HEK293 (cell line): ENCODE results near the gene ZNF611.

Source experiments
- CTCF ChIA-PET: fragments of 350-600 bp; formaldehyde crosslinking; extraction: SDS; loops from one replicate; lab custom pipeline; 2021; ENCODE audit warnings: antibody characterized with exemption; lab: Yijun Ruan, JAX
- POLR2A ChIA-PET: fragments of 300-600 bp; formaldehyde crosslinking; extraction: SDS; loops from one replicate; lab custom pipeline; 2020; ENCODE audit warnings: antibody characterized with exemption, inconsistent platforms; lab: Yijun Ruan, JAX
- H3K27ac ChIP-seq: fragments of 200-500 bp; sonication (Bioruptor generic); 2 replicates; pipeline ENCODE4 v1.5.1; 2014; ENCODE audit warnings: low read depth, low read length, control low read depth, inconsistent platforms; ENCODE audit errors: extremely low read depth
- H3K36me3 ChIP-seq, 2 experiments: fragments of 200-500 bp in 1 of 2; sonication (Bioruptor generic) in 1 of 2; 1 replicate in 1 of 2; 2 replicates in 1 of 2; pipeline ENCODE4 v1.5.1; 2014 to 2017; ENCODE audit warnings: inconsistent platforms in 2 of 2, low read length in 2 of 2; ENCODE audit not compliant: control insufficient read depth in 2 of 2, insufficient read depth in 1 of 2
- H3K4me1 ChIP-seq: fragments of 200-500 bp; sonication (Bioruptor generic); 2 replicates; pipeline ENCODE4 v1.5.1; 2014; ENCODE audit warnings: mild to moderate bottlenecking, low read length, inconsistent platforms; ENCODE audit not compliant: control insufficient read depth, insufficient read depth
- H3K4me3 ChIP-seq: 2 replicates; pipeline ENCODE4 v1.5.1; 2011; ENCODE audit warnings: low read depth, mild to moderate bottlenecking, control low read depth, low read length, moderate library complexity
- H3K9me3 ChIP-seq: fragments of 200-500 bp; sonication (Bioruptor generic); 2 replicates; pipeline ENCODE4 v1.5.1; 2014; ENCODE audit warnings: low read depth, low read length, inconsistent platforms; ENCODE audit not compliant: control insufficient read depth, insufficient read depth
- ATF2 ChIP-seq: fragments of 450-650 bp; formaldehyde crosslinking; IDR thresholded peaks from 2 replicates; pipeline ENCODE4 v1.5.1; 2016; ENCODE audit warnings: missing biosample characterization, missing genetic modification characterization, low read depth
- BCL11A ChIP-seq: fragments of 450-650 bp; formaldehyde crosslinking; IDR thresholded peaks from 2 replicates; pipeline ENCODE4 v1.5.1; 2016; ENCODE audit warnings: low read depth, missing biosample characterization, missing genetic modification characterization
- BCL11B ChIP-seq: fragments of 450-650 bp; formaldehyde crosslinking; IDR thresholded peaks from 2 replicates; pipeline ENCODE4 v1.5.1; 2016; ENCODE audit warnings: low read depth, missing biosample characterization, missing genetic modification characterization
- GLI2 ChIP-seq: fragments of 450-650 bp; formaldehyde crosslinking; IDR thresholded peaks from 2 replicates; pipeline ENCODE4; 2017; ENCODE audit warnings: missing biosample characterization, missing genetic modification characterization, low read depth, borderline replicate concordance
- HIC1 ChIP-seq: fragments of 450-650 bp; formaldehyde crosslinking; IDR thresholded peaks from 2 replicates; pipeline ENCODE4 v1.5.1; 2016; ENCODE audit warnings: missing biosample characterization, missing genetic modification characterization
- MEIS1 ChIP-seq: sonication (generic); formaldehyde crosslinking; IDR thresholded peaks from 2 replicates; pipeline ENCODE4 v1.8.1; 2022; ENCODE audit warnings: missing genetic modification reagents, mild to moderate bottlenecking, borderline replicate concordance
- SCRT2 ChIP-seq: fragments of 450-650 bp; formaldehyde crosslinking; IDR thresholded peaks from 2 replicates; pipeline ENCODE4 v1.5.1; 2016; ENCODE audit warnings: missing biosample characterization, missing genetic modification characterization
- ZBTB1 ChIP-seq: fragments of 450-650 bp; formaldehyde crosslinking; IDR thresholded peaks from 2 replicates; pipeline ENCODE4 v1.5.1; 2016; ENCODE audit warnings: missing biosample characterization, missing genetic modification characterization
- ZNF114 ChIP-seq: fragments of 450-650 bp; formaldehyde crosslinking; IDR thresholded peaks from 2 replicates; pipeline ENCODE4 v1.5.0; 2017; ENCODE audit warnings: missing biosample characterization, missing genetic modification characterization
- ZNF16 ChIP-seq: fragments of 450-650 bp; formaldehyde crosslinking; IDR thresholded peaks from 2 replicates; pipeline ENCODE4 v1.5.1; 2016; ENCODE audit warnings: low read depth, missing biosample characterization, missing genetic modification characterization
- ZNF239 ChIP-seq: fragments of 450-650 bp; formaldehyde crosslinking; IDR thresholded peaks from 2 replicates; pipeline ENCODE4 v1.5.1; 2016; ENCODE audit warnings: missing biosample characterization, missing genetic modification characterization
- ZNF341 ChIP-seq: fragments of 450-650 bp; formaldehyde crosslinking; IDR thresholded peaks from 2 replicates; pipeline ENCODE4; 2016; ENCODE audit warnings: low read depth, missing biosample characterization, missing genetic modification characterization
- ZNF391 ChIP-seq: fragments of 450-650 bp; formaldehyde crosslinking; IDR thresholded peaks from 2 replicates; pipeline ENCODE4 v1.5.1; 2016; ENCODE audit warnings: low read depth, missing biosample characterization, missing genetic modification characterization, borderline replicate concordance
- ZNF394 ChIP-seq: fragments of 450-650 bp; formaldehyde crosslinking; IDR thresholded peaks from 2 replicates; pipeline ENCODE4 v1.5.1; 2016; ENCODE audit warnings: missing biosample characterization, missing genetic modification characterization, mild to moderate bottlenecking, moderate library complexity, borderline replicate concordance
- ZNF510 ChIP-seq: fragments of 450-650 bp; formaldehyde crosslinking; IDR thresholded peaks from 2 replicates; pipeline ENCODE4 v1.5.1; 2018; ENCODE audit warnings: mild to moderate bottlenecking, missing genetic modification characterization, missing biosample characterization; ENCODE audit not compliant: insufficient replicate concordance
- ZNF558 ChIP-seq: fragments of 450-650 bp; formaldehyde crosslinking; IDR thresholded peaks from 2 replicates; pipeline ENCODE4 v1.5.1; 2016; ENCODE audit warnings: missing biosample characterization, missing genetic modification characterization
- ZNF623 ChIP-seq: fragments of 450-650 bp; formaldehyde crosslinking; IDR thresholded peaks from 2 replicates; pipeline ENCODE4 v1.5.1; 2016; ENCODE audit warnings: missing biosample characterization, missing genetic modification characterization
- ZNF768 ChIP-seq: fragments of 450-650 bp; formaldehyde crosslinking; IDR thresholded peaks from 2 replicates; pipeline ENCODE4 v1.5.1; 2018; ENCODE audit warnings: missing biosample characterization, mild to moderate bottlenecking, missing genetic modification characterization
- ZNF785 ChIP-seq: fragments of 450-650 bp; formaldehyde crosslinking; IDR thresholded peaks from 2 replicates; pipeline ENCODE4 v1.5.1; 2016; ENCODE audit warnings: missing biosample characterization, missing genetic modification characterization
- ZSCAN5A ChIP-seq: fragments of 450-650 bp; formaldehyde crosslinking; IDR thresholded peaks from 2 replicates; pipeline ENCODE4 v1.5.1; 2016; ENCODE audit warnings: missing biosample characterization, missing genetic modification characterization

ZNF611 gene

GRCh38 chr19:52691737-52692136 lies 43.1 kb downstream of the ZNF611 start:
- CTCF ChIA-PET: interaction anchor here (0.6 to 0.7 kb wide), 2 partner anchors 294 to 909 kb away, joined by 3 read pairs; partner anchors contain the start of gene ZNF528
- no peaks in the 10 kb centered on the region for H3K4me1 ChIP-seq
- TF ChIP-seq ZNF239: no peak
- TF ChIP-seq ZNF16 (tag by site-specific recombination): no peak
- no peak for TF ChIP-seq ZNF394
- no peak for TF ChIP-seq ZSCAN5A (tag by site-specific recombination)
- TF ChIP-seq ZNF785 (tag by site-specific recombination): no peak
- no peak for TF ChIP-seq HIC1 (tag by site-specific recombination)
- no peak for TF ChIP-seq ZNF114 (tag by site-specific recombination)
- no peak for TF ChIP-seq ATF2 (tag by site-specific recombination)
- no peak for TF ChIP-seq ZNF391 (tag by site-specific recombination)
- no peak for TF ChIP-seq BCL11B (tag by site-specific recombination)
- TF ChIP-seq, all 188 proteins: peak for 0
- no peaks in the 10 kb centered on the region for H3K9me3 ChIP-seq
- H3K36me3 ChIP-seq: no peaks in the 10 kb centered on the region
- H3K27ac ChIP-seq: no peak overlapping the region
- POLR2A ChIA-PET: no interaction called here
- no peak overlapping the region for H3K4me3 ChIP-seq

- POLR2A ChIA-PET: no interaction called here
- Histone ChIP-seq H3K27ac (no peak overlapping the region), H3K9me3 (no peaks in the 10 kb centered on the region), H3K4me3 (no peak overlapping the region)
- TF ChIP-seq ZNF623 (tag by site-specific recombination) (no peak), BCL11A (tag by site-specific recombination) (no peak), ZNF558 (no peak), ZBTB1 (tag by site-specific recombination) (no peak), ZNF510 (tag by site-specific recombination) (no peak), MEIS1 (no peak), ZNF768 (no peak), SCRT2 (tag by site-specific recombination) (no peak), ZNF341 (tag by site-specific recombination) (no peak), GLI2 (tag by site-specific recombination) (no peak)
- TF ChIP-seq, all 188 proteins: peak for 0
- Histone ChIP-seq H3K36me3 (no peaks in the 10 kb centered on the region), H3K4me1 (no peaks in the 10 kb centered on the region)
- CTCF ChIA-PET: interaction anchor here (0.7 kb wide), 1 partner anchor 294 kb away, joined by 3 read pairs; the partner anchor contains the start of gene ZNF528
Measured at GRCh38 chr19:52691215-52691610, 43.6 kb downstream of the ZNF611 start.
